ENCODE measurements around the gene GNG7.

GNG7 gene

DNA sequence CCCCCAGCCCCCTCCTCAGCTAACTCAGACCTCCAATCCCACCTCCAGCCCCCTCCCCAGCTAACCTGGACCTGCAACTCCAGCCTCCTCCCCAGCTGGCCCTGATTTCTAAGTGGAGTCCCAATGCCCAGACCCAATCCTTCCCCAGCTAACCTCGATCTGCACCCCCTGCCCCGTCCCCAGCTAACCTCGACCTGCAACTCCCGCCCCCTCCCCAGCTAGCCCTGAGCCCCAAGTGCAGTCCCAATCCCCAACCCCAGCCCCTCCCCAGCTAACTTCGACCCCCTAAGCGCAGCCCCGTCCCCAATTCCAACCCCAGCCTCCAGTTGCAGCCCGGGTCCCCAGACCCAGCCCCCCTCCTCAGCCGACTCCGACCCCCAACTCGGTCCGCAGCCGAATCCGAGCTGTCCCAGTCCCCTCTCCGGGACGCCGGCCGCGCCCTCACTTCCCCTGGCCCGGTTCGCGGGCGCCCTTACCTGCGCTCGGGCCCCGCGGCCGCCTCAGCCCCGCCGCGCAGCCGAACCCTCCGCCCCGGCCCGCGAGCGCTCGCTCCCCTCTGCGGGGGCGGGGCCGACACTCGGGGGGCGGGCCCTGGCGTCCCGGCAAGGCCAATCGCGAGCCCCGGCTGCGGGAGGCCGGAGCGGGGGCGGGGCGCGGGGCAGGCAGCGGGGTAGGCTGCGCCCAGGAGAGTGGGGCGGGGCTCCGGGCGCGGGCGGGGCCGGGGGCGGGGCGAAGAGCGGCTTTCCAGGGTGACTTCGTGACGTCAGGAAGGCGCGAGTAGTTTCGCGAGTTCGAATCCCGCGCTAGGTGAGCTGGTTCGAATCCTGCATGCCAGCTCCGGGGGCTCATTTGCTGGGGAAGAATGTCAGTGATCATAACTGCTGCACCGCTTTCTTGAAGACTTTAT is at the start of gene GNG7:
Gene GNG7 (minus strand): TSS at position 525 of the 907 bp plus-strand sequence. CDS start 182,006 bp downstream, outside the sequence.
- DNase-seq (ENCODE audit: low read depth in 2 of 2, low spot score in 1 of 2) = peak; percentile 85 to 88

- DNase-seq (ENCODE audit: low read depth in 2 of 2, low spot score in 1 of 2) = no peak
Measured at GRCh38 chr19:2751438-2751830, 48.9 kb upstream of the GNG7 start.

- no peak for DNase-seq (ENCODE audit: low read depth in 2 of 2, low spot score in 1 of 2)
Measured at GRCh38 chr19:2750808-2751437, 48.4 kb upstream of the GNG7 start.

DNA sequence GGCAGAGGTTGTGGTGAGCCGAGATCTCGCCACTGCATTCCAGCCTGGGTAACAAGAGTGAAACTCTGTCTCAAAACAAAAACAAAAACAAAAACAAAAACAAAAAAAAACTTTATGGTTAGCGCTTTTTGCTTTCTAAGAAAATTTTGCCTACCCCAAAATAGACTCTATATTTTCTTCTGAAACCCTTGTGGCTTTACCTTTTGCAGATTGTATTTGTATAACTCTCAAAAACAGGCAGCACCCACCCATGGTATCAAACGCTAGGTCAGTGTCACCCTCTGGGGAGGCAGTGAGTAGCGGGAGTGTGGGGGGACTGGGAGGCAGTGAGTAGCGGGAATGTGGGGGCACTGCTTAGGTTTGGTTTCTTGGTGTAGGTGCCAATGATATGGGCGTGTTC is 44.9 kb upstream of the GNG7 start:
- DNase-seq (ENCODE audit: low read depth in 2 of 2, low spot score in 1 of 2) = no peak

DNA sequence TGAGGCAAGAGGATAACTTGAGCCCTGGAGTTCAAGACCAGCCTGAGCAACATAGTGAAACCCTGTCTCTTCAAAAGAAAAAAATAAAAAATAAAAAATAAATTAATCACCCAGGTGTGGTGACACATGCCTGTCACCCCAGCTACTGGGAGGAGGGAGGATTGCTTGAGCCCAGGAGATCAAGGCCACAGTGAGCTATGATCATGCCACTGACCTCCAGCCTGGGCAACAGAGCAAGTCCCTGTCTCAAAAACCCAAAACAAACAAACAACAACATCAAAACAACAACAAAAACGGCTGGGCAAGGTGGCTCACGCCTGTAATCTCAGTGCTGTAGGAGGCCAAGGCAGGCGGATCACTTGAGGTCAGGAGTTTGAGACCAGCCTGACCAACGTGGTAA is 41.6 kb upstream of the GNG7 start:
- DNase-seq (ENCODE audit: low read depth in 2 of 2, low spot score in 1 of 2) = no peak

DNA sequence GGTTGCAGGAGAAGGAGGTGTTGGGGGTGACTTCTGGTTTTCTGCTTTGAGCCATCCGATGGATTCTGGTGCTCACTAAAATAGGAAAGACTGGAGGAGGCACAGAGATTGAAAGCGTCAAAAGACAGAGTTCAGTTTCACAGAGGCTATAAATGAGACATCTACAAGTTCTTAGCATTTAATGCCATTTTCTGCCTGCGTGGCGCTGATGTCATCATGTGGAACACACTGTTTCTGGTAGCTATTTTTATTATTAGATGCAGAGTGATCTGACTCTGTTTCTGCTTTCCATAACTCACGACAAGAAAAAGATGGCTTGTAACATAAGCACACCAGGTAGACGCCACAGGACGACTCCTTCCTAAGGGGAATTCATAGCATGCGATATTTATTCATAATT is 40.6 kb upstream of the GNG7 start:
- DNase-seq (ENCODE audit: low read depth in 2 of 2, low spot score in 1 of 2) = no peak

GRCh38 chr19:2740314-2740656 is 37.8 kb upstream of the GNG7 start:
- no peak for DNase-seq (ENCODE audit: low read depth in 2 of 2, low spot score in 1 of 2)

DNA sequence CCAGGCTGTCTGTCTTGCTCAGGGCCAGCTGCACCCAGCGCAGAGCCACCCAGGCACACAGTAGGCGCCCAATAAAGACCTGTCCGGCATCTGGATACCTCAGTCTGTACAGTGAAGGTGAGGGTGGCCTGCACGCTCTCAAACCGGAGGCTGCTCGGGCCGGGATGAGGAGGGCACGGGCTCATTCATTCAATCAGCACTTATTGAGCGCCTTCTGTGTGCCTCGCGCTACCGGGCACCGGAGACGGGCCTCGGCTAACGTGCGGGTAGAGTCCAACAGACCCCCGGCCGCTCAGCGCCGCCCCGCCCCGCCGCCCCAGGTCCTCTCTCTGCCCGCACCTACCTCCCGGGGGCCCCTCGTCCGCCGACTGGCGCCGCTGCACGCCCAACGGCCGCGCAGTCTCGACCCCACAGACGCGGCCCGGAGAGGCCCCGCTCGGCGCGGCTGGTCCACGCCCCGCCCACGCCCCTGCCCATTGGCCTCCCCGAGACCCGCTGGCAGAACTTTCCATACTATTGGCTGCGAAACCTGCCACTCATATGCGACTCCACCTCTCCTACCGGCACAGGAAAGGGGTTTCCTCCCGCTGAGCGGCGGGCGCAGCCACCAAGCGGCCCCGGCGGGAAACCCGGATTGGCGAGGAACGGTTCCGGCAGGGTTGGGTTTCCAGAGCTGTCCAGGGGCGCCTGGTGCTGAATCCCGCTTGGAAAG is 37.3 kb upstream of the GNG7 start, which contains the start of gene SLC39A3:
Gene SLC39A3 (minus strand): TSS at position 416 of the 712 bp plus-strand sequence. CDS start 2,760 bp downstream, outside the sequence.
- DNase-seq (ENCODE audit: low read depth in 2 of 2, low spot score in 1 of 2) = peak; percentile 98

GRCh38 chr19:2736550-2737190 is 34.2 kb upstream of the GNG7 start:
- DNase-seq (ENCODE audit: low read depth in 2 of 2, low spot score in 1 of 2) = no peak

GRCh38 chr19:2735374-2735773 is 32.9 kb upstream of the GNG7 start:
- no peak for DNase-seq (ENCODE audit: low read depth in 2 of 2, low spot score in 1 of 2)

- no peak for DNase-seq (ENCODE audit: low read depth in 2 of 2, low spot score in 1 of 2)
Measured at GRCh38 chr19:2734589-2735288, 32.2 kb upstream of the GNG7 start.

- no peak for DNase-seq (ENCODE audit: low read depth in 2 of 2, low spot score in 1 of 2)
Measured at GRCh38 chr19:2733930-2734588, 31.6 kb upstream of the GNG7 start.

DNA sequence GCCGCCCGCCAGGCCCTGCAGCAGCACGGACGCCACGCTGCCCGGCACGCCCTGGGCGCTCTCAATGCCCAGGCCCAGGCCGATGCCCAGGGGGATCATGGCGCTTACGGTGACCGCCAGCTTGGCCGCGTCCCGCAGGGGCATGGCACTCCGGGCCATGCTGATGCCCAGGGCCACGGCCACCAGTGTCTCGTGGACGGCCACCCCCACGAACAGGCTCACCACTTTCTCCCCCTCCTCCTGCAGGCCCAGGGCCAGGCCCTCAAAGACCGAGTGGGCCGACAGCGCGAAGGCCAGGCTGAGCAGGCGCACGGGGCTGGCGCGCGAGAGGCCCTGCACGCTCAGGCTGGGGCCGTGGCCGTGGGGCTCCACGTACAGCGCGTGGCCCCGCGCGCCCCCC is 30.4 kb upstream of the GNG7 start:
- no peak for DNase-seq (ENCODE audit: low read depth in 2 of 2, low spot score in 1 of 2)

DNA sequence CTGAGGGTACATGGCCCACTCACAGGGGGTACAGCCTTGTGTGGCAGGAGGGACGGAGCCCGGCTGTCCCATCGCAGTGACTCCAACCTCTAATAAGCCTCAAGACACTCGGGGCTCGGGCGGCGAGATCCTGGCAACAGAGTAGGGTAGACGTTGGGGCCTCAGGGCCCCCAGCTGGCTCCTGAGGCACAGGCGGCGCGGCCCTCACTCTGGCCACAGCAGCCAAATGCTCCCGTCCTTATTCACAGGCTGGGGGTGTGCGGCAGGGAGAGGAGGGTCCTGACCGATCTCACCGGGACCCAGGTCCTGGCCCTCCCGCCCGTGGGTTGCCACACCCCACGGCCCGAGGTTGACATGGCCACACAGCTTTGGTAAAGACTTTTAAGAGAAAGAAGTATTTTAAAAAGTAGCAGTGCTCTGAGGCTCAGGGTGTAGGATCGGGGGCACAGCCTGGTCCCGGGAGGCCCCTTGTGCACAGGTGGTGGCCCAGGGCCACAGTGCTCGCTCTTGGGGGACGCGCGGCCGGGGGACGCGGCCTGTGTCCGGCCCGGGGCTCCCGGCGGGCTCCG is 29.7 kb upstream of the GNG7 start:
- no peak for DNase-seq (ENCODE audit: low read depth in 2 of 2, low spot score in 1 of 2)

DNA sequence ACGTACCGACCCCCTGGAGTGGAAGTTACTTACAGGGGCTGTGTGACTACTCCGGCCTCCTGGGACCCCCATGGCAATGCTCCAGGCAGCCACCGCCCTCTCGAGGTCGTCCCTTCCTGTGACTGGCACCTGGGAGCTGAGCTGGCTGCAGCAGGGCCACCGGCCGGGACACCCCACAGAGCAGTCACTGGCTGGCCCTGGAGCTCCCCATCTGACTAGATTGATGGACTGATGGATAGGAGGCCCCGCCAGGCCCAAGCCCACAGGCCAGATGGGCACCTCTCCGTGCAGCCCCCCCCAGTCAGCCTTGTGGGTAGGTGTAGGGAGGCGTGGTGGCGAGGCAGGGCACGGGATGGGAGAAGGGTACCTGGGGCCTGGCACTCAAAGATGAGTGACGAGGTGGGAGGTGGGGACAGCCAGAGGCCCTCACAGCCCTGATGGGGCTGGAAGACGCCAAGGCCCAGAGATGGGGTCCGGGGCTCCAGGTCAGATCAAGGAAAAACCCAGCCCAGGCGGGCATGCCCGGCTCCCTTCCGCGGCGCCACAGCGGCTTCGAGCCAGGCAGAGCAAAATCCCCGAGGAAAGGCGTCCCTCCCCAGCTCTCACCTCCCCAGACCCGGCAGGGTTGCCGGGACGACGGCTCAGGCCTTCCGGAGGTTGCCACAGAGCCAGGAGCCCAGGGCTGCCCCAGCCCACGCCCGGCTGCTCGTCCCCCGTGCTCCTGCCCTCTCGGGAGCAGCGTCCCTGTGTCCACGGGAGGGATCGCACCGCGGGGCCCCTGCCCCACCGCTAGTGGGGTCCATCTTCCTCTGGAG is 28.9 kb upstream of the GNG7 start:
- DNase-seq (ENCODE audit: low read depth in 2 of 2, low spot score in 1 of 2) = no peak

DNA sequence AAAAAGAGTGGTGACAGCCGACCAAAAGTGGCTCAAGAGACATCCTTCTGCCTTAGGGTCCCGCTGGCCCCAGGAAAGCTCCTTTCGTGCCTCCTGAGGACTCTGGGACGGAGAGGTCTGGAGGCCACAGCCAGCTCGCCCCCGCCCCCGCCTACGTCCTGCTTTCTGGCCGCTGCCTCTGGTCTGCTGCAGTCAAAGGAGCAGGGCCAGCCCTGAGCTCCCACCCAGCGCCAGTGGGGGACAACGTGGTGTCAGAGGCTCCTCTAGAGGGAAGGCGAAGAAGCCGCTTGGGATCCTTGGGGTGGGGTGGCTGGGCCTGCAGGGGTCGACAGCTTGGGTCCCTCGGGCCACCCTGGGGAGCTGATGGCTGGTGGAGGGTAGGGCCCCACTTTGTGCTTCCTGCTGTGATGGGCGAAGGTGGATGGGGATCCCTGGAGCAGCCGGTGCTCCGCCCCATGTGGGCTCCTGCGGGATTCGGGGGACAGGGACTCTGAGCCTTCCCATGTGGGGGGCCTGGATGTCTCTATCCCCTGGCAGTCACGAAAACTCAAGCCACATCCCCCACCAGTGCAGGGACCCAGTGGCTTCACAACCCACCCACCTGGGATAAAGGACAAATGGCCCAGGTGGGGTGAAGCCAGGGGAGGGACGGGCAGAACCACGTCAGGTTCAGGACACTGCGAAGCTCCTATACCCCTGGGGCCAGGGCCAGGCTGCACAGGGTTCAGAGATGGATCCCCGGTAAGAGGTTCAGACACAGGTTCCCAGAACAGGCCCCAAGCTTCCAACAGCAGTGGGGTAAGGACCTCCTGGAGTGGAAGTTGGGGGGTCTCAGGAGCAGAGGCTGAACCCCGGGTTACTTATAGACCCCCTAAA is 27.7 kb upstream of the GNG7 start:
- DNase-seq (ENCODE audit: low read depth in 2 of 2, low spot score in 1 of 2) = no peak

- DNase-seq (ENCODE audit: low read depth in 2 of 2, low spot score in 1 of 2) = no peak
Measured at GRCh38 chr19:2728783-2729387, 26.4 kb upstream of the GNG7 start.

GRCh38 chr19:2727640-2727944 is 25.1 kb upstream of the GNG7 start:
- no peak for DNase-seq (ENCODE audit: low read depth in 2 of 2, low spot score in 1 of 2)
